ENCODE data around the gene BBS4. TPM values are rescaled to one million over a fixed set of nuclear protein-coding genes. Genes with fewer than 3 reads are reported as not detected.
"Not testable (repeated sequence)": the region's sequence is repeated elsewhere in the genome, so short reads cannot be mapped to it uniquely, and the experiment has no call there.

BBS4 gene
- total RNA-seq, 8 experiments from 2014 or later: 17.8 to 50.7 (median 33.1) TPM

DNA sequence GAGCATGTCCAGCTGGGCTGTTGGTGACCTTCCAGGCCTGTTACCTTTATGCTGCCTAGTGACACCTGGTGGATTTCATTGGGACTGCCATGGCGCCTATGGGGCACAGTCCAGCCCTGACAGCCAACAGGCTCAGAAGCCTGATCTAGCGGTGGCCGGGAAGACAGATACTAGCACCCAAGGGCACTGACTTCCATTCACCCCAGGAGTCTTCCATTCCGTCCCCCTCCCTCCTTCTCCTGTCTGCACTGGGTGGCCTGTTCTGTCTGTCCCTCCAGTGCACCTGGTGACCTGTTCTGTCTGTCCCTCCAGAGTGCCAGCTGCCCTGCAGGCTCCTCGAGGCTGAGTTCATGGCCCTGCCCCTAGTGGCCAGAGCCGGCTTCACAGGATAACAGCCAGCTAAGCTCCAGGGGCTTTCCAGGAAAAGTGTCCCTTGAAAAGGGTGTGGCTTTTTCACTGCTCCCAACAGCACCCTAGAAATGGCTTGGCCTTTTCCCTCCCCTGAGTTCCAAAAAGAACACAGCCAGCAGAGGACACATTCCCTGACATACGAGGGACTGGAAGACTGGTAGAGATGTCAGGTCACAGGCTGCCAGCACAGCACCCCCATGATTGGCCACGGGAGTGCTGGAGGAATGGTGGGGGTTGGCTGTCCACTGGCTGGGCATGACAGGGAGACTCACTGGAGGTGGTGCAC lies 15.2 kb upstream of the BBS4 start:
- peak overlapping the region in 1 of 5 donors; percentile 23 for H3K4me3 ChIP-seq
- peak; percentile 86 to 97 (median 91) for ATAC-seq (replicated peaks in 6 of 8)
- peak overlapping the region in 1 of 2 donors; percentile 40 for H3K27ac ChIP-seq
- in situ Hi-C loops (cut with MboI; ENCODE audit: low pct_unique_long_range_greater_than_20kb in 2 of 9, low sequenced_read_pairs in 9 of 9, unreplicated experiment in 9 of 9); H3K4me1 ChIP-seq (replicated peaks in 1 of 2): not testable (repeated sequence)
- 6 to 60% (median 17%) methylated on average over 1 to 4 of the region's 8 CpGs; no CpG with 5 or more reads in 4 of the 10 experiments for WGBS, 10 experiments

- H3K4me1 ChIP-seq (replicated peaks in 1 of 2): peaks cover 3 to 8% of the 10 kb centered on the region in 2 donors
- no peak overlapping the region for H3K4me3 ChIP-seq
- WGBS, 10 experiments: 0 to 34% (median 4%) methylated on average over 1 to 3 of the region's 3 CpGs; no CpG with 5 or more reads in 1 of the 10 experiments
- H3K27ac ChIP-seq: peak overlapping the region in 1 of 2 donors; percentile 40
- in situ Hi-C loops (cut with MboI; ENCODE audit: low pct_unique_long_range_greater_than_20kb in 2 of 9, low sequenced_read_pairs in 9 of 9, unreplicated experiment in 9 of 9): no loop called here
- peak in 5 of 8 experiments; percentile 64 to 82 (median 76) for ATAC-seq (replicated peaks in 6 of 8)
Observed at GRCh38 chr15:72671525-72671924, 14.5 kb upstream of the BBS4 start.

GRCh38 chr15:72676838-72677237 lies 9.2 kb upstream of the BBS4 start:
- no peak overlapping the region for H3K27ac ChIP-seq
- ATAC-seq (replicated peaks in 6 of 8): no peak
- 59 to 100% (median 86%) methylated on average over 3 to 4 of the region's 4 CpGs; no CpG with 5 or more reads in 1 of the 10 experiments for WGBS, 10 experiments
- no peaks in the 10 kb centered on the region for H3K4me1 ChIP-seq (replicated peaks in 1 of 2)
- in situ Hi-C loops (cut with MboI; ENCODE audit: low pct_unique_long_range_greater_than_20kb in 2 of 9, low sequenced_read_pairs in 9 of 9, unreplicated experiment in 9 of 9): no loop called here
- H3K4me3 ChIP-seq: no peak overlapping the region

DNA sequence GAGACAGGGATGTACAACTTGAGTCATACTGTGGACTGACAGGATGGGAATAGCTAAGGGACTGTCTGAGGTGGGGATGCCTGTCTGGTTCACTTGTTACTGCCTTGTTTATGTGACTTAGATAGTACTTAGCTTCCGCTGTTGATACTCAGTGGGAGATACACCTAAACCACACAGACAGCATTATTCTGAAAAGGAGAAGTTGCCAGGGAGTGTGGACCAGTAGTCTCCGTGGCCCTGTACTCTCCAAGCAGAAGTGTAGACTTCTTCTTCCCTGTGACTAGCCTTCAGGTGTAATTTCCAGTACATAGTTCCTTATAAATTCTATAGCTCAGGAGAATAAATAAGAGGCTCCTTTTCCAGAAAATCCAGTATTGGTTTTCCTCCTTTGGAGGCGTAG lies 5.1 kb upstream of the BBS4 start:
- 0 to 100% (median 64%) methylated on average over 1 to 3 of the region's 3 CpGs; no CpG with 5 or more reads in 1 of the 10 experiments for WGBS, 10 experiments
- ATAC-seq (replicated peaks in 6 of 8): no peak
- in situ Hi-C loops (cut with MboI; ENCODE audit: low pct_unique_long_range_greater_than_20kb in 2 of 9, low sequenced_read_pairs in 9 of 9, unreplicated experiment in 9 of 9): no loop called here

GRCh38 chr15:72682772-72683171 lies 3.2 kb upstream of the BBS4 start:
- in situ Hi-C loops (cut with MboI; ENCODE audit: low pct_unique_long_range_greater_than_20kb in 2 of 9, low sequenced_read_pairs in 9 of 9, unreplicated experiment in 9 of 9): no loop called here

More for the DNA sequence above, 5.1 kb upstream of the BBS4 start:
- Histone ChIP-seq H3K4me3 (no peak overlapping the region), H3K4me1 (replicated peaks in 1 of 2) (peaks cover 4 to 6% of the 10 kb centered on the region in 2 donors), H3K27ac (no peak overlapping the region)

DNA sequence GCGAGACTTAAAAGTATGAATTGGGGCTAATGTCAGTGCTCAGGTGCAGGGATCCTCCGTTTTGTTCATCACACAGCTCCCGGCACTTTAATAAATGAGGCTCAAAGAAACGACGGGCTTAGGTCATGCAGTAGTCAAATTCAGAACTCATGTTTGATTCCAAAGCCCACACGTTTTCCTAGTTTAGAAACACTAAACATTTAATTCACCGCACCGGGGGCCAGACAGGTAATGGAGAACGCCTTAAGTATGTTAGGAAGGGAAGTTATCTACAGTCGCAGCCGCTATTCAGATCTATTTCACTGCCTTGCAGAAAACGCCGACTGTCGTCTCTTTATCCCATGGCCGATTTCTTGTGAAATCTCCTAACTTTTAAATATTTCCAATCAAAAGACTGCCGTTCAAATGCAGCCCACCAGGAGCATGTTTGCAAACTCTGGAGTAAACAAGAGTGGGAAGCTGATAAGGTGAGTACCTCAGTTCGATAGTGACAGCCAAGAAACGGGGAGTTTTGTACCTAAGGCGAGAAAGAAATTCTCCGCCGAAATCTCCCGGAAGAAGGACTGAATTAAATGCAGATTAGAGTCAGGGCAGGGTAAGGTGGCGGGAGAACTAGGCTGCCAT lies 594 bp upstream of the BBS4 start:
- in situ Hi-C loops (cut with MboI; ENCODE audit: low pct_unique_long_range_greater_than_20kb in 2 of 9, low sequenced_read_pairs in 9 of 9, unreplicated experiment in 9 of 9): no loop called here
- Histone ChIP-seq H3K27ac (peak overlapping the region; percentile 79 to 89), H3K4me3 (peak overlapping the region; percentile 46 to 71 (median 59)), H3K4me1 (replicated peaks in 1 of 2) (peaks cover 9 to 12% of the 10 kb centered on the region in 2 donors)
- 20 to 68% (median 34%) methylated on average over 1 to 21 of the region's 23 CpGs for WGBS, 10 experiments
- peak in 1 of 8 experiments; percentile 51 for ATAC-seq (replicated peaks in 6 of 8)

More at GRCh38 chr15:72682772-72683171, 3.2 kb upstream of the BBS4 start:
- no peak for ATAC-seq (replicated peaks in 6 of 8)
- no peak overlapping the region for H3K4me3 ChIP-seq
- WGBS, 10 experiments: 47 to 92% (median 67%) methylated on average over 1 to 3 of the region's 3 CpGs; no CpG with 5 or more reads in 1 of the 10 experiments
- no peak overlapping the region for H3K27ac ChIP-seq
- peaks cover 9 to 12% of the 10 kb centered on the region in 2 donors for H3K4me1 ChIP-seq (replicated peaks in 1 of 2)

GRCh38 chr15:72688697-72689096 lies 2.7 kb downstream of the BBS4 start:
- no peak for ATAC-seq (replicated peaks in 6 of 8)
- H3K27ac ChIP-seq: no peak overlapping the region
- WGBS, 10 experiments: 85 to 100% (median 100%) methylated on average over 1 to 5 of the region's 5 CpGs
- in situ Hi-C loops (cut with MboI; ENCODE audit: low pct_unique_long_range_greater_than_20kb in 2 of 9, low sequenced_read_pairs in 9 of 9, unreplicated experiment in 9 of 9): no loop called here
- peaks cover 9 to 12% of the 10 kb centered on the region in 2 donors for H3K4me1 ChIP-seq (replicated peaks in 1 of 2)
- no peak overlapping the region for H3K4me3 ChIP-seq

DNA sequence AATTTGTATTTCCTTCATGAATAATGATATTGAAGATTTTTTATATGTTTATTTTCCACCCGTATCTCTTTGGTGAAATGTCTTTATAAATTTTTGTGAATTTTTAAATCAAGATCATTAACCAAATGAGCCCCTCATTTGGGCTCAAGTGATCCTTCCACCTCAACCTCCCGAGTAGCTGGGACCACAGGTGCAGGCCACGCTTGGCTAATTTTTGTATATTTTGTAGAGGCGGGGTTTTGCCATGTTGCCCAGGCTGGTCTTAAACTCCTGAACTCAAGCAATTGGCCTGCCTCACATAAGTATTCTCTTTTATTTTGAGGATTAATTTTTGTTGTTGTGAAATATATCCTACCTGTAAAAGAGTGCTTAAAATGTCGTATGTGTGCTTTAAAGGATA lies 4.9 kb downstream of the BBS4 start:
- peaks cover 5 to 6% of the 10 kb centered on the region in 2 donors for H3K4me1 ChIP-seq (replicated peaks in 1 of 2)
- no peak for ATAC-seq (replicated peaks in 6 of 8)
- no peak overlapping the region for H3K27ac ChIP-seq
- 58 to 100% (median 86%) methylated on average over 1 to 5 of the region's 5 CpGs for WGBS, 10 experiments
- no peak overlapping the region for H3K4me3 ChIP-seq
- in situ Hi-C loops (cut with MboI; ENCODE audit: low pct_unique_long_range_greater_than_20kb in 2 of 9, low sequenced_read_pairs in 9 of 9, unreplicated experiment in 9 of 9): no loop called here

- in situ Hi-C loops (cut with MboI; ENCODE audit: low pct_unique_long_range_greater_than_20kb in 2 of 9, low sequenced_read_pairs in 9 of 9, unreplicated experiment in 9 of 9): no loop called here
- ATAC-seq (replicated peaks in 6 of 8): no peak
- Histone ChIP-seq H3K4me3 (no peak overlapping the region), H3K27ac (no peak overlapping the region), H3K4me1 (replicated peaks in 1 of 2) (no peaks in the 10 kb centered on the region)
- WGBS, 10 experiments: 82 to 100% (median 97%) methylated on average over 1 to 5 of the region's 5 CpGs; no CpG with 5 or more reads in 1 of the 10 experiments
Observed at GRCh38 chr15:72698938-72699337, 12.9 kb downstream of the BBS4 start.

DNA sequence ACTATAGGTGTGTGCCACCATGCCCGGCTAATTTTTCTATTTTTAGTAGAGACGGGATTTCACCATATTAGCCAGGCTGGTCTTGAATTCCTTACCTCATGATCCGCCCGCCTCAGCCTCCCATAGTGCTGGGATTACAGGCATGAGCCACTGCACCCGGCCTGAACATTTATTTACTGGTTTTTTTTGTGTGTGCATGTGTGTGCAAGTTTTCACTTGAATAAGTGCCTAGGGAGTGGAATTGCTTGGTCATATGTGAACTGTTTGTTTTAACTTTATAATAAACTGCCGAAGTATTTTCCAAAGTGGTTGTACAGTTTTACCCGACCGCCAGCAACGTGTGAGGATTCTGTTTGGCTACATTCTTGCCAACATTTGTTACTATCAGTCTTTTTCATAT lies 14.1 kb downstream of the BBS4 start:
- no peak overlapping the region for H3K27ac ChIP-seq
- no peaks in the 10 kb centered on the region for H3K4me1 ChIP-seq (replicated peaks in 1 of 2)
- no peak overlapping the region for H3K4me3 ChIP-seq
- WGBS, 10 experiments: 63 to 100% (median 80%) methylated on average over 2 to 9 of the region's 9 CpGs; no CpG with 5 or more reads in 4 of the 10 experiments
- no peak for ATAC-seq (replicated peaks in 6 of 8)
- in situ Hi-C loops (cut with MboI; ENCODE audit: low pct_unique_long_range_greater_than_20kb in 2 of 9, low sequenced_read_pairs in 9 of 9, unreplicated experiment in 9 of 9): no loop called here

DNA sequence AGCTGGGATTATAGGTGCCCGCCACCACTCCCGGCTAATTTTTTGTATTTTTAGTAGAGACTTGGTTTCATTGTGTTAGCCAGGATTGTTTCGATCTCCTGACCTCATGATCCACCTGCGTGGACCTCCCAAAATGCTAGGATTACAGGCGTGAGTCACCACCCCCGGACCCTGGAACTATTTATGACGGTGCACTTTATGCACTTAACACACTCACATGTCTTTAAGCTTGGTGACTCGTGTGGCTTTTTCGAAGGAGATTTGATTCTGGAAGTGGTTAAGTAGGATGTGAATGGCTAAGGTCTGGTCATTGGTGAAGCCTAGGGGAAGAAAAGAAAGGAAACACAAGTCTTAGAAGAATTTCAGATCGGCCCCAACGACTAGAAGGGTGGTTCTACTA lies 20.3 kb downstream of the BBS4 start:
- in situ Hi-C loops (cut with MboI; ENCODE audit: low pct_unique_long_range_greater_than_20kb in 2 of 9, low sequenced_read_pairs in 9 of 9, unreplicated experiment in 9 of 9): no loop called here
- no peak for ATAC-seq (replicated peaks in 6 of 8)
- WGBS, 10 experiments: 37 to 100% (median 87%) methylated on average over 2 to 6 of the region's 11 CpGs; no CpG with 5 or more reads in 2 of the 10 experiments
- H3K27ac ChIP-seq: no peak overlapping the region
- no peaks in the 10 kb centered on the region for H3K4me1 ChIP-seq (replicated peaks in 1 of 2)
- no peak overlapping the region for H3K4me3 ChIP-seq

- H3K4me1 ChIP-seq (replicated peaks in 1 of 2); H3K27ac ChIP-seq; in situ Hi-C loops (cut with MboI; ENCODE audit: low pct_unique_long_range_greater_than_20kb in 2 of 9, low sequenced_read_pairs in 9 of 9, unreplicated experiment in 9 of 9); H3K4me3 ChIP-seq: not testable (repeated sequence)
- peak in 1 of 8 experiments; percentile 48 for ATAC-seq (replicated peaks in 6 of 8)
- WGBS, 10 experiments: 73 to 98% (median 94%) methylated on average over 2 to 8 of the region's 8 CpGs; no CpG with 5 or more reads in 1 of the 10 experiments
Observed at GRCh38 chr15:72708551-72709303, 22.7 kb downstream of the BBS4 start.
